GM18907 (cell line): ENCODE data around the gene NAA60.
"Not testable (repeated sequence)": the region's sequence is repeated elsewhere in the genome, so short reads cannot be mapped to it uniquely, and the experiment has no call there.

Experiments used
- ATAC-seq: cut with Tn5 transposase; IDR thresholded peaks from one replicate; pipeline ENCODE4 v1.9.1; 2021; ENCODE audit warnings: mild to moderate bottlenecking, moderate library complexity; ENCODE audit not compliant: unreplicated experiment

NAA60 gene

GRCh38 chr16:3481696-3482658 lies 38.5 kb downstream of the NAA60 start:
- ATAC-seq = no peak

DNA sequence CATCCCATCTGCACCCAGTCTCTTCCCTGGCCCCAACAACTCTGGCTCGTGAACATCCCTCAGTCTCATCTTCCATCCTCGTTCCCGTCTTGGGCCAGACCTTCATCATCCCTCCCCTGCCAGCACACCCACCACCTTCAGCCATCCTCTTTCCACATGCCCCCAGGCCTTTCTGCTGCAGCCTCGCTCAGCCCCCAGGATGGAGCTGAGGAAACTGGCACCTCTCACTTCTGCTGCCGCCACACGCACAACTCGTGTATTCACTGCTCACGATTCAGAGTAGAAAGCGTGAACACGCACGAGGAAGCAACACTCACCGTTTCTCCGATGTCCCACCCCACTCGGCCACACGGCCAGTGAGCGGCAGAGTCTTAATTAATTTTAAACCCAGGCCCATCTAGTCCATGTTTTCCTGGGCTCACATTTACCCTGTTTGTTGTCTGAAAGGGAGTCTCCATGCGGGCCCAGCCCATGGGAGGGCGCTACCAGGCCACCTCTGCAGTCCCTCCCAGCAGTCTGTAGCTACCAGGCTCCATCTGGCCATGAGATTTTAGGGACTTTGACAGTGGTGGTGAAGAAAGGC lies 39.3 kb downstream of the NAA60 start:
- ATAC-seq = no peak

GRCh38 chr16:3484318-3485096 lies 41.0 kb downstream of the NAA60 start:
- no peak for ATAC-seq

- no peak for ATAC-seq
Measured at GRCh38 chr16:3485097-3485745, 41.7 kb downstream of the NAA60 start.

GRCh38 chr16:3485821-3486505 lies 42.5 kb downstream of the NAA60 start:
- no peak for ATAC-seq

GRCh38 chr16:3486506-3487215 lies 43.2 kb downstream of the NAA60 start:
- no peak for ATAC-seq

DNA sequence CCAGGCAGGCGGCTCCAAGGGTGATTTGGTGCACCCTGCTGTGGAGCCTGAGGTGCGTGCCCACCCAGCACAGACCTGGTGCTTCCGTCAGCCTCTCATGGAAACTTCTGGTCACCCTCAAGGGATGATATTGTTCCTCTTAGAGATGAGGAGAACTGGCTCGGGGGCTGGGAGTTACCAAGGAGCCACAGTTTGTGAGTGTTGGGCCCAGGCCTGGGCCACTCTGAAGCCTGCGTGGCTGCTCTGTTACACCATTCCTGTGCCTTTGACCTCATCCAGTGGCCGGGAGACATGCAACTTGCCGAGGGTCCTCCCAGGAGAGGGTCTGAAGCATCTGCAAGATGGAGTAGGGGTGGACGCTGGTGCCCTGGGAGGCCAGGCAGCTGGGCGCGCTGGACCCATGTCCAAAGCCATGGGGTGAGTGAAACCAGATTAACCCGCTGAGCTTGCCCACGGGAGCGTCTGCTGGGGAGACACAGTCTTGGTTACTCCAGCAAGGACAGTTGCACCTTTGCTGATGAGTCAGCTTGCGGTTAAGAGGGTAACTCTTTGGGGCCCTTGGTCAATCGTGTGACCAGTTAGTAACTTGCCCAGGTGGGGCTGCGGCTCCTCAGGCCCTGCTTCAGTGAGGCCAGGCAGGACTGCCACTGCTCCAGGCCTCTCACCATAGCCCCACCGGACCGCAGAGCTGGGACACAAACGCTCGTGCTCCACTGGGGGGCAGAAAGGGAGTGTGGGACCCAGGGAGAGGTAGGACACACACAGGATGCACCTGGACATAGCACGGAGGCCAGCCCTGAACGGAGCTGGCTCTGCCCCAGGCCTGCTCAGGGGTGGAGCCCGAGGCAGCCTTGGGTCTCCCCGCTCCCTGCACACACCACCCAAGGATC lies 44.3 kb downstream of the NAA60 start:
- no peak for ATAC-seq

- ATAC-seq = no peak
Measured at GRCh38 chr16:3488801-3489200, 45.3 kb downstream of the NAA60 start.

- no peak for ATAC-seq
Measured at GRCh38 chr16:3490911-3491629, 47.6 kb downstream of the NAA60 start.

- no peak for ATAC-seq
Measured at GRCh38 chr16:3492356-3492755, 48.9 kb downstream of the NAA60 start.

- no peak for ATAC-seq
Measured at GRCh38 chr16:3494386-3494973, 51.0 kb downstream of the NAA60 start.

GRCh38 chr16:3495176-3495575 lies 51.7 kb downstream of the NAA60 start, which contains the start of gene C16orf90:
C16orf90 (minus strand) TSS chr16:3495489; CDS start chr16:3495421, 68 bp downstream.
- no peak for ATAC-seq

DNA sequence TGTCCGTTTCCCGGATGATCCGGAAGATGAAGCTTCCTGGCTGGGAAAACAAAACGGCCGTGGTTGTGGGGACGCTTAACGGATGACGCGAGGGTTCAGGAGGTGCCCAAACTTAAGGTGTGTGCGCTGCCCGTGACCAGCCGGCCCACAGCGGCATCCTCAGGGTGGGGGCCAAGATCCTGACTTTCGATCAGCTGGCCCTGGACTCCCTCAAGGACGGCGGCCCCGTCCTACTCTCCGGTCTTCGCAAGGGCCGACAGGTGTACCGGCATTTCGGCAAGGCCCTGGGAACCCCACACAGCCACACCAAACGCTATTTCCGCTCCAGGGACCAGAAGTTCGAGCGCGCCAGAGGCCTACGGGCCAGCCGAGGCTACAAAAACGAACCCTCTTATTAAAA lies 52.9 kb downstream of the NAA60 start:
- no peak for ATAC-seq

DNA sequence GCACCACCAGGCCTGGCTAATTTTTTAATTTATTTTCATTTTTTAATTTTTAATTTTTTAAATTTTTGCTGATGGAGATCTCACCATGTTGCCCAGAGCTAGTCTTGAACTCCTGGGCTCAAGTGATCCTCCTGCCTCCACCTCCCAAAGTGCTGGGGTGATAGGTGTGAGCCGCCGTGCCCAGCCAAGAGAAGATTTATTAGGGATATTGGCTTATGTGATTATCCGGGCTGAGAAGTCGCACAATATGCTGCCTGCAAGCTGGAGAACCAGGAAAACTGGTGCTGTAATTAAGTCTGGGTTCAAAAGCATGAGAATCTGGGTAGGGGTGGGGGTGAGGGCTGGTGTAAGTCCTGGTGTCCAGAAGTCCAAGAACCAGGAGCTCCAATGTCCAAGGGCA lies 54.3 kb downstream of the NAA60 start:
- ATAC-seq = no peak

GRCh38 chr16:3498988-3499387 lies 55.5 kb downstream of the NAA60 start:
- no peak for ATAC-seq

DNA sequence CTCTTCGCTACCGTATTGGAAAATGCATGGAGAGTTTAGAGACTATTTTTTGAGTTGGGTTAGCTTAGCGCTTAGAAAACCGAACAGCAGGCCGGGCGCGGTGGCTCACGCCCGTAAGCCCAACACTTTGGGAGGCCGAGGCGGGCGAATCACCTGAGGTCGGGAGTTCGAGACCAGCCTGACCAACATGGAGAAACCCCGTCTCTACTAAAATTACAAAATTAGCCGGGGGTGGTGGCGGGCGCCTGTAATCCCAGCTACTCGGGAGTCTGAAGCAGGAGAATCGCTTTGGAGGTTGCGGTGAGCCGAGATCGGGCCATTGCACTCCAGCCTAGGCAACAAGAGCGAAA lies 57.9 kb downstream of the NAA60 start:
- ATAC-seq = not testable (repeated sequence)

GRCh38 chr16:3501783-3502400 lies 58.4 kb downstream of the NAA60 start:
- ATAC-seq = no peak
